GM23338 (cell line): ENCODE measurements around the gene IL19. TPM values are rescaled to one million over a fixed set of nuclear protein-coding genes. Genes with fewer than 3 reads are reported as not detected.

ENCODE experiments used
- ATAC-seq: fragments of 200-7000 bp; cut with Tn5 transposase; 3 replicates; pipeline ENCODE4 v1.9.1; 2020
- DNase-seq: peaks from one replicate; pipeline ENCODE4 v3.0.0-alpha.2; 2015; ENCODE audit warnings: low spot score
- H2AFZ ChIP-seq: fragments of 200-600 bp; sonication (generic); 2 replicates; pipeline ENCODE4 v1.8.0; 2016; ENCODE audit warnings: antibody characterized with exemption, mild to moderate bottlenecking, moderate library complexity
- H3F3A ChIP-seq: fragments of 200-600 bp; sonication (generic); replicated peaks from 2 replicates; pipeline ENCODE4 v1.8.0; 2017; ENCODE audit warnings: antibody characterized with exemption, mixed run types, low read depth
- H3K27ac ChIP-seq: fragments of 200-600 bp; sonication (generic); 2 replicates; pipeline ENCODE4 v1.6.1; 2016; ENCODE audit warnings: low read depth
- H3K27me3 ChIP-seq: fragments of 200-600 bp; sonication (generic); 2 replicates; pipeline ENCODE4 v1.8.0; 2016; ENCODE audit warnings: mild to moderate bottlenecking, mixed run types, moderate library complexity; ENCODE audit not compliant: insufficient read depth
- H3K36me3 ChIP-seq: fragments of 200-600 bp; sonication (generic); 2 replicates; pipeline ENCODE4 v1.8.0; 2016; ENCODE audit warnings: mild to moderate bottlenecking; ENCODE audit not compliant: insufficient read depth
- H3K4me1 ChIP-seq: fragments of 200-600 bp; sonication (generic); 2 replicates; pipeline ENCODE4 v1.8.0; 2016; ENCODE audit warnings: mild to moderate bottlenecking, moderate library complexity; ENCODE audit not compliant: insufficient read depth
- H3K4me2 ChIP-seq: fragments of 200-600 bp; sonication (generic); 2 replicates; pipeline ENCODE4 v1.7.1; 2017; ENCODE audit warnings: mixed run types
- H3K4me3 ChIP-seq: fragments of 200-600 bp; sonication (generic); 2 replicates; pipeline ENCODE4 v1.6.1; 2016; ENCODE audit warnings: mixed run types
- H3K79me2 ChIP-seq: fragments of 200-600 bp; sonication (generic); replicated peaks from 2 replicates; pipeline ENCODE4 v1.8.0; 2017; ENCODE audit warnings: mild to moderate bottlenecking; ENCODE audit not compliant: insufficient read depth
- H3K9me2 ChIP-seq: fragments of 200-600 bp; sonication (generic); 2 replicates; pipeline ENCODE4 v1.8.0; 2017; ENCODE audit not compliant: insufficient read depth
- H4K20me1 ChIP-seq: fragments of 200-600 bp; sonication (generic); replicated peaks from 2 replicates; pipeline ENCODE4 v1.8.0; 2017; ENCODE audit warnings: mild to moderate bottlenecking; ENCODE audit not compliant: insufficient read depth
- H3K27ac Mint-ChIP-seq: 2 replicates; pipeline ENCODE4 v1.8.0; 2020; ENCODE audit warnings: inconsistent platforms, mild to moderate bottlenecking, moderate library complexity, mixed read lengths
- H3K27me3 Mint-ChIP-seq: 3 replicates; pipeline ENCODE4 v1.8.0; 2022; ENCODE audit warnings: low read depth, mild to moderate bottlenecking, moderate library complexity, mixed read lengths, inconsistent platforms; ENCODE audit not compliant: insufficient read depth, poor library complexity
- H3K36me3 Mint-ChIP-seq: 3 replicates; pipeline ENCODE4 v1.8.0; 2021; ENCODE audit warnings: low read depth, mild to moderate bottlenecking, inconsistent platforms, moderate library complexity, mixed read lengths
- H3K4me1 Mint-ChIP-seq: 3 replicates; pipeline ENCODE4 v1.8.0; 2020; ENCODE audit warnings: mild to moderate bottlenecking, inconsistent platforms, mixed read lengths
- H3K4me3 Mint-ChIP-seq: 3 replicates; pipeline ENCODE4 v1.8.0; 2021; ENCODE audit warnings: moderate library complexity, mild to moderate bottlenecking, inconsistent platforms, mixed read lengths
- H3K9me3 Mint-ChIP-seq: 3 replicates; pipeline ENCODE4 v1.8.0; 2020; ENCODE audit warnings: moderate library complexity, mild to moderate bottlenecking, inconsistent platforms, mixed read lengths
- CREB1 ChIP-seq: fragments of 250-450 bp; sonication (Bioruptor Pico); IDR thresholded peaks from 2 replicates; pipeline ENCODE4 v1.5.0; 2020; ENCODE audit warnings: low read depth, mild to moderate bottlenecking, moderate library complexity
- EZH2phosphoT487 ChIP-seq: fragments of 200-600 bp; sonication (generic); IDR thresholded peaks from one replicate; pipeline ENCODE4 v1.8.1; 2018; ENCODE audit warnings: antibody characterized with exemption; ENCODE audit not compliant: unreplicated experiment
- JUNB ChIP-seq: IDR thresholded peaks from one replicate; pipeline ENCODE4 v1.6.1; 2016; ENCODE audit warnings: antibody characterized with exemption; ENCODE audit not compliant: unreplicated experiment
- NANOG ChIP-seq: IDR thresholded peaks from 2 replicates; pipeline ENCODE4 v1.6.1; 2016; ENCODE audit warnings: antibody characterized with exemption, borderline replicate concordance
- STAT1 ChIP-seq: IDR thresholded peaks from one replicate; pipeline ENCODE4 v1.6.1; 2016; ENCODE audit warnings: antibody characterized with exemption; ENCODE audit not compliant: unreplicated experiment
- ZNF331 ChIP-seq: fragments of 250-450 bp; sonication (Bioruptor Pico); IDR thresholded peaks from 2 replicates; pipeline ENCODE4 v1.5.0; 2020; ENCODE audit warnings: low read depth, mild to moderate bottlenecking, moderate library complexity
- polyA plus RNA-seq: library from polyadenylated mRNA; unstranded; fragments of >200 nt; fragmentation: Nextera tagmentation; extraction: Ambion mirVana; gene quantifications from 2 replicates; pipeline ENCODE4 v1.2.1, GENCODE V29; 2016
- total RNA-seq: library from RNA; depleted of rRNA; stranded (reverse); fragments of >200 nt; shearing (Covaris generic); gene quantifications from 2 replicates; pipeline ENCODE4 v1.2.3, GENCODE V29; 2014
- TF ChIP-seq, protein P1 (sequence below): fragments of 250-450 bp; sonication (Bioruptor Pico); IDR thresholded peaks from 2 replicates; pipeline ENCODE4 v1.5.0; 2020; ENCODE audit warnings: mild to moderate bottlenecking, moderate library complexity
- TF ChIP-seq, protein P2 (sequence below): IDR thresholded peaks from one replicate; pipeline ENCODE4 v1.6.1; 2018; ENCODE audit warnings: antibody characterized with exemption; ENCODE audit not compliant: unreplicated experiment

Gene IL19
- total and polyA plus RNA-seq, 2 experiments from 2014 or later, result not detected

DNA sequence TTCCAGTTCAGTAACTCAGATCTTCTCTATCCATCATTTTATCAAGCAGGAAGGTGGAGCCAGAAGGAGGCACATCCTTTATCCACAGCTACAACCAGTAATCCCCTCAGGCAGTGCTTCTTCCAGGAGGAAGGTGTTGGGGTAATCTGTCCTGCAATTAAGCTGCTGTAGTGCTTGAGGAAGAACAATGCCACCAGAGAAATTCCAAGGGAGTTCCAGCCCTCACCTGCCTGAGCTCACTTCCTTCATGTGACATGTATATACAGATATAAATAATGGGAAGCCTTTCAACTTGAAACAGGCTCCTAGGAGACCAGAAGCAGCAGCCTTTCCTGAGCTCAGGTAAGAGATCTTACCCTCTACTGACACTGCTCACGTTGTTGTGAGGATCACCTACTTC lies 92.7 kb downstream of the IL19 start:
- H3K27me3 Mint-ChIP-seq, result peaks cover 4% of the 10 kb centered on the region
- Histone ChIP-seq H3K4me3 (no peak overlapping the region), H3F3A (no peaks in the 10 kb centered on the region), H3K4me1 (no peaks in the 10 kb centered on the region), H4K20me1 (no peaks in the 10 kb centered on the region), H3K79me2 (no peaks in the 10 kb centered on the region), H2AFZ (no peak overlapping the region), H3K27ac (no peak overlapping the region), H3K9me2 (no peaks in the 10 kb centered on the region; the same call in 1 of the 2 replicates), H3K27me3 (no peaks in the 10 kb centered on the region), H3K4me2 (no peak overlapping the region), H3K36me3 (no peaks in the 10 kb centered on the region)
- TF ChIP-seq ZNF331 (CRISPR knock-in tag) (no peak), NANOG (no peak), STAT1 (no peak), EZH2phosphoT487 (no peak), CREB1 (CRISPR knock-in tag) (no peak), JUNB (no peak)
- TF ChIP-seq, protein P1, sequence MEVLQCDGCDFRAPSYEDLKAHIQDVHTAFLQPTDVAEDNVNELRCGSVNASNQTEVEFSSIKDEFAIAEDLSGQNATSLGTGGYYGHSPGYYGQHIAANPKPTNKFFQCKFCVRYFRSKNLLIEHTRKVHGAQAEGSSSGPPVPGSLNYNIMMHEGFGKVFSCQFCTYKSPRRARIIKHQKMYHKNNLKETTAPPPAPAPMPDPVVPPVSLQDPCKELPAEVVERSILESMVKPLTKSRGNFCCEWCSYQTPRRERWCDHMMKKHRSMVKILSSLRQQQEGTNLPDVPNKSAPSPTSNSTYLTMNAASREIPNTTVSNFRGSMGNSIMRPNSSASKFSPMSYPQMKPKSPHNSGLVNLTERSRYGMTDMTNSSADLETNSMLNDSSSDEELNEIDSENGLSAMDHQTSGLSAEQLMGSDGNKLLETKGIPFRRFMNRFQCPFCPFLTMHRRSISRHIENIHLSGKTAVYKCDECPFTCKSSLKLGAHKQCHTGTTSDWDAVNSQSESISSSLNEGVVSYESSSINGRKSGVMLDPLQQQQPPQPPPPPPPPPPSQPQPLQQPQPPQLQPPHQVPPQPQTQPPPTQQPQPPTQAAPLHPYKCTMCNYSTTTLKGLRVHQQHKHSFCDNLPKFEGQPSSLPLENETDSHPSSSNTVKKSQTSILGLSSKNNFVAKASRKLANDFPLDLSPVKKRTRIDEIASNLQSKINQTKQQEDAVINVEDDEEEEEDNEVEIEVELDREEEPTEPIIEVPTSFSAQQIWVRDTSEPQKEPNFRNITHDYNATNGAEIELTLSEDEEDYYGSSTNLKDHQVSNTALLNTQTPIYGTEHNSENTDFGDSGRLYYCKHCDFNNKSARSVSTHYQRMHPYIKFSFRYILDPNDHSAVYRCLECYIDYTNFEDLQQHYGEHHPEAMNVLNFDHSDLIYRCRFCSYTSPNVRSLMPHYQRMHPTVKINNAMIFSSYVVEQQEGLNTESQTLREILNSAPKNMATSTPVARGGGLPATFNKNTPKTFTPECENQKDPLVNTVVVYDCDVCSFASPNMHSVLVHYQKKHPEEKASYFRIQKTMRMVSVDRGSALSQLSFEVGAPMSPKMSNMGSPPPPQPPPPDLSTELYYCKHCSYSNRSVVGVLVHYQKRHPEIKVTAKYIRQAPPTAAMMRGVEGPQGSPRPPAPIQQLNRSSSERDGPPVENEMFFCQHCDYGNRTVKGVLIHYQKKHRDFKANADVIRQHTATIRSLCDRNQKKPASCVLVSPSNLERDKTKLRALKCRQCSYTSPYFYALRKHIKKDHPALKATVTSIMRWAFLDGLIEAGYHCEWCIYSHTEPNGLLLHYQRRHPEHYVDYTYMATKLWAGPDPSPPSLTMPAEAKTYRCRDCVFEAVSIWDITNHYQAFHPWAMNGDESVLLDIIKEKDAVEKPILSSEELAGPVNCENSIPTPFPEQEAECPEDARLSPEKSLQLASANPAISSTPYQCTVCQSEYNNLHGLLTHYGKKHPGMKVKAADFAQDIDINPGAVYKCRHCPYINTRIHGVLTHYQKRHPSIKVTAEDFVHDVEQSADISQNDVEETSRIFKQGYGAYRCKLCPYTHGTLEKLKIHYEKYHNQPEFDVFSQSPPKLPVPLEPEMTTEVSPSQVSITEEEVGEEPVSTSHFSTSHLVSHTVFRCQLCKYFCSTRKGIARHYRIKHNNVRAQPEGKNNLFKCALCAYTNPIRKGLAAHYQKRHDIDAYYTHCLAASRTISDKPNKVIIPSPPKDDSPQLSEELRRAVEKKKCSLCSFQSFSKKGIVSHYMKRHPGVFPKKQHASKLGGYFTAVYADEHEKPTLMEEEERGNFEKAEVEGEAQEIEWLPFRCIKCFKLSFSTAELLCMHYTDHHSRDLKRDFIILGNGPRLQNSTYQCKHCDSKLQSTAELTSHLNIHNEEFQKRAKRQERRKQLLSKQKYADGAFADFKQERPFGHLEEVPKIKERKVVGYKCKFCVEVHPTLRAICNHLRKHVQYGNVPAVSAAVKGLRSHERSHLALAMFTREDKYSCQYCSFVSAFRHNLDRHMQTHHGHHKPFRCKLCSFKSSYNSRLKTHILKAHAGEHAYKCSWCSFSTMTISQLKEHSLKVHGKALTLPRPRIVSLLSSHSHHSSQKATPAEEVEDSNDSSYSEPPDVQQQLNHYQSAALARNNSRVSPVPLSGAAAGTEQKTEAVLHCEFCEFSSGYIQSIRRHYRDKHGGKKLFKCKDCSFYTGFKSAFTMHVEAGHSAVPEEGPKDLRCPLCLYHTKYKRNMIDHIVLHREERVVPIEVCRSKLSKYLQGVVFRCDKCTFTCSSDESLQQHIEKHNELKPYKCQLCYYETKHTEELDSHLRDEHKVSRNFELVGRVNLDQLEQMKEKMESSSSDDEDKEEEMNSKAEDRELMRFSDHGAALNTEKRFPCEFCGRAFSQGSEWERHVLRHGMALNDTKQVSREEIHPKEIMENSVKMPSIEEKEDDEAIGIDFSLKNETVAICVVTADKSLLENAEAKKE (CRISPR knock-in tag), result no peak
- TF ChIP-seq, protein P2, sequence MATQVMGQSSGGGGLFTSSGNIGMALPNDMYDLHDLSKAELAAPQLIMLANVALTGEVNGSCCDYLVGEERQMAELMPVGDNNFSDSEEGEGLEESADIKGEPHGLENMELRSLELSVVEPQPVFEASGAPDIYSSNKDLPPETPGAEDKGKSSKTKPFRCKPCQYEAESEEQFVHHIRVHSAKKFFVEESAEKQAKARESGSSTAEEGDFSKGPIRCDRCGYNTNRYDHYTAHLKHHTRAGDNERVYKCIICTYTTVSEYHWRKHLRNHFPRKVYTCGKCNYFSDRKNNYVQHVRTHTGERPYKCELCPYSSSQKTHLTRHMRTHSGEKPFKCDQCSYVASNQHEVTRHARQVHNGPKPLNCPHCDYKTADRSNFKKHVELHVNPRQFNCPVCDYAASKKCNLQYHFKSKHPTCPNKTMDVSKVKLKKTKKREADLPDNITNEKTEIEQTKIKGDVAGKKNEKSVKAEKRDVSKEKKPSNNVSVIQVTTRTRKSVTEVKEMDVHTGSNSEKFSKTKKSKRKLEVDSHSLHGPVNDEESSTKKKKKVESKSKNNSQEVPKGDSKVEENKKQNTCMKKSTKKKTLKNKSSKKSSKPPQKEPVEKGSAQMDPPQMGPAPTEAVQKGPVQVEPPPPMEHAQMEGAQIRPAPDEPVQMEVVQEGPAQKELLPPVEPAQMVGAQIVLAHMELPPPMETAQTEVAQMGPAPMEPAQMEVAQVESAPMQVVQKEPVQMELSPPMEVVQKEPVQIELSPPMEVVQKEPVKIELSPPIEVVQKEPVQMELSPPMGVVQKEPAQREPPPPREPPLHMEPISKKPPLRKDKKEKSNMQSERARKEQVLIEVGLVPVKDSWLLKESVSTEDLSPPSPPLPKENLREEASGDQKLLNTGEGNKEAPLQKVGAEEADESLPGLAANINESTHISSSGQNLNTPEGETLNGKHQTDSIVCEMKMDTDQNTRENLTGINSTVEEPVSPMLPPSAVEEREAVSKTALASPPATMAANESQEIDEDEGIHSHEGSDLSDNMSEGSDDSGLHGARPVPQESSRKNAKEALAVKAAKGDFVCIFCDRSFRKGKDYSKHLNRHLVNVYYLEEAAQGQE, result no peak
- H3K4me3 Mint-ChIP-seq, result no peak overlapping the region
- H3K36me3 Mint-ChIP-seq, result no peaks in the 10 kb centered on the region
- H3K27ac Mint-ChIP-seq, result no peak overlapping the region
- no peaks in the 10 kb centered on the region for H3K4me1 Mint-ChIP-seq
- no peak for ATAC-seq
- no peaks in the 10 kb centered on the region for H3K9me3 Mint-ChIP-seq
- peak; percentile 13 for DNase-seq
